ENCODE results near the gene USP36.

The USP36 gene

DNA sequence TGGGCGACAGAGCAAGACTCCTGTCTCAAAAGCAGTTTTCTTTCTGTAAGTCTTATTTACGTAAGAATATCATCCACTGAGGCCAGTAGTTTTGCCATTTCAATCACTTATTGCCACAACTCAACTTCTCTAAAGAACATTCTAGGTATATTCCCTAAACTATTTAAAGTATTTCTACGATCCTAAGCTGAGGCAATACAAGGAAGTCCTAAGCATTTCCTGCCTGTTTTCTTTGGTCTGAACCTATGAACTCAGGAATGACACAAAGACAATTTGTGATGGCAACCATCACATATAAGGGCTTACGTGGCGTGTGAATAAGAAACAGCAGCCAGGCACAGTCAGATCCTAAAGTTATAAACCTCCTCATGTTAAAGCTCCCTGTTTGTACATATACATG is 14.2 kb downstream of the USP36 start:
- Histone ChIP-seq H3K4me2 (ENCODE audit: low read depth, low read length, poor library complexity, severe bottlenecking) (no peak overlapping the region), H3K79me2 (ENCODE audit: insufficient read depth, low read length) (peaks cover 37% of the 10 kb centered on the region), H3K4me3 (ENCODE audit: low read length, poor library complexity, severe bottlenecking) (no peak overlapping the region), H3K9me2 (replicated peaks; ENCODE audit: low read depth, low read length) (no peaks in the 10 kb centered on the region), H3K9me3 (ENCODE audit: insufficient read depth, low read depth, low read length) (no peaks in the 10 kb centered on the region), H3F3A (ENCODE audit: low read depth) (no peaks in the 10 kb centered on the region), H3K4me1 (ENCODE audit: insufficient read depth, low read length, poor library complexity, severe bottlenecking) (peaks cover 4% of the 10 kb centered on the region), H3K9ac (ENCODE audit: low read depth, low read length, poor library complexity, severe bottlenecking) (no peak overlapping the region), H3K27me3 (ENCODE audit: insufficient read depth, low read length, poor library complexity, severe bottlenecking) (no peaks in the 10 kb centered on the region), H3K36me3 (ENCODE audit: insufficient read depth, low read length) (peaks cover 93% of the 10 kb centered on the region; the same call in 1 of the 2 replicates), H4K20me1 (ENCODE audit: insufficient read depth, low read length, poor library complexity, severe bottlenecking) (no peaks in the 10 kb centered on the region), H2AFZ (ENCODE audit: low read length) (no peak overlapping the region)
- no peak for TF ChIP-seq EZH2phosphoT487 (IDR thresholded peaks at IDR 0.05; ENCODE audit: borderline replicate concordance)
- TF ChIP-seq, protein P1, sequence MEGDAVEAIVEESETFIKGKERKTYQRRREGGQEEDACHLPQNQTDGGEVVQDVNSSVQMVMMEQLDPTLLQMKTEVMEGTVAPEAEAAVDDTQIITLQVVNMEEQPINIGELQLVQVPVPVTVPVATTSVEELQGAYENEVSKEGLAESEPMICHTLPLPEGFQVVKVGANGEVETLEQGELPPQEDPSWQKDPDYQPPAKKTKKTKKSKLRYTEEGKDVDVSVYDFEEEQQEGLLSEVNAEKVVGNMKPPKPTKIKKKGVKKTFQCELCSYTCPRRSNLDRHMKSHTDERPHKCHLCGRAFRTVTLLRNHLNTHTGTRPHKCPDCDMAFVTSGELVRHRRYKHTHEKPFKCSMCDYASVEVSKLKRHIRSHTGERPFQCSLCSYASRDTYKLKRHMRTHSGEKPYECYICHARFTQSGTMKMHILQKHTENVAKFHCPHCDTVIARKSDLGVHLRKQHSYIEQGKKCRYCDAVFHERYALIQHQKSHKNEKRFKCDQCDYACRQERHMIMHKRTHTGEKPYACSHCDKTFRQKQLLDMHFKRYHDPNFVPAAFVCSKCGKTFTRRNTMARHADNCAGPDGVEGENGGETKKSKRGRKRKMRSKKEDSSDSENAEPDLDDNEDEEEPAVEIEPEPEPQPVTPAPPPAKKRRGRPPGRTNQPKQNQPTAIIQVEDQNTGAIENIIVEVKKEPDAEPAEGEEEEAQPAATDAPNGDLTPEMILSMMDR (conservative IDR thresholded peaks at IDR 0.05; ENCODE audit: low read length) = no peak

DNA sequence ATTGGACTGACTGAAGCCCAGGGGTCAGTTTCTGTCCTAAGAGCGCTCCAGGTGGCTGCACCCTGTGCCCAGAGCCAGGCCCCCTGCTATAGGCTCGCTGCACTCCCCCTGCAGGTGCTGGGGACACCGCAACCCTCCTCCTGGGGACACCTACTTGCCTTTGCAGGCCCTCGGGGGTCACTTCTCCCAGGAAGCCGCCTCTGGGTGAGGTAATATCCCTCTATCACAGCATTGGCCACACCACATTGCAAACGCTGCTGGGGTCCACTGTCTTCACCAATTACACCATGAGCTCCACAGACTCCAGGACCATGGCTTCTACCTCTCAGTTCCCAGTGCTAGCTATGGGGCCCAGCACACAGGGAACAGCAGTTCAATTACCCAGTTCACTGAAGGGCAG is 14.9 kb downstream of the USP36 start:
- Histone ChIP-seq H3K4me2 (ENCODE audit: low read depth, low read length, poor library complexity, severe bottlenecking) (no peak overlapping the region), H3K4me1 (ENCODE audit: insufficient read depth, low read length, poor library complexity, severe bottlenecking) (peaks cover 7% of the 10 kb centered on the region), H3K9me2 (replicated peaks; ENCODE audit: low read depth, low read length) (no peaks in the 10 kb centered on the region), H3K4me3 (ENCODE audit: low read length, poor library complexity, severe bottlenecking) (no peak overlapping the region), H3K79me2 (ENCODE audit: insufficient read depth, low read length) (peaks cover 37% of the 10 kb centered on the region), H3F3A (ENCODE audit: low read depth) (0 out of 2 replicates have a peak, but pooled peaks cover under 1% of the 10 kb centered on the region), H3K9ac (ENCODE audit: low read depth, low read length, poor library complexity, severe bottlenecking) (no peak overlapping the region), H2AFZ (ENCODE audit: low read length) (no peak overlapping the region), H4K20me1 (ENCODE audit: insufficient read depth, low read length, poor library complexity, severe bottlenecking) (no peaks in the 10 kb centered on the region), H3K36me3 (ENCODE audit: insufficient read depth, low read length) (peaks cover 92% of the 10 kb centered on the region; the same call in 1 of the 2 replicates), H3K27me3 (ENCODE audit: insufficient read depth, low read length, poor library complexity, severe bottlenecking) (no peaks in the 10 kb centered on the region), H3K9me3 (ENCODE audit: insufficient read depth, low read depth, low read length) (no peaks in the 10 kb centered on the region)
- TF ChIP-seq EZH2phosphoT487 (IDR thresholded peaks at IDR 0.05; ENCODE audit: borderline replicate concordance) = no peak
- TF ChIP-seq, protein P1 (conservative IDR thresholded peaks at IDR 0.05; ENCODE audit: low read length) = no peak

DNA sequence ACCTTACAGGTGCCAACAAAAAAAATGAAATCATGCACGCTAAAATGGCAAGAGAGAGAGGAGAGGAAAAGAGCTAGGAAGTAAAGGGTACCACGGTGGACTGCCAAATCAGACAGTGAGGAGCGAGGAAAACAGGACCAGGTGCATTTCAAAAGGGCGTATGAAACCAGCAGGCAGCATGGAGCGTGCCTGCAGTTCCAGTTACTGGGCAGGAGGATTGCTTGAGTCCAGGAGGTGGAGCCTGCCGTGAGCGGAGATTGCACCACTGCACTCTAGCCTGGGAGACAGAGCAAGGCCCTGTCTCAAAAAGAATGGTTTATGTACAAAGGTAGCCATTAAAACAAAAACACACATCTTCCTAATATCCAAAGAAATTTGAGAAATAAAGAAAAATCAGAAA is 16.4 kb downstream of the USP36 start:
- no peak overlapping the region for H3K9ac ChIP-seq (ENCODE audit: low read depth, low read length, poor library complexity, severe bottlenecking)
- no peak overlapping the region for H3K4me2 ChIP-seq (ENCODE audit: low read depth, low read length, poor library complexity, severe bottlenecking)
- H3K9me3 ChIP-seq (ENCODE audit: insufficient read depth, low read depth, low read length) = no peaks in the 10 kb centered on the region
- no peak overlapping the region for H2AFZ ChIP-seq (ENCODE audit: low read length)
- TF ChIP-seq, protein P1 (conservative IDR thresholded peaks at IDR 0.05; ENCODE audit: low read length) = no peak
- TF ChIP-seq EZH2phosphoT487 (IDR thresholded peaks at IDR 0.05; ENCODE audit: borderline replicate concordance) = no peak
- no peak overlapping the region for H3K4me3 ChIP-seq (ENCODE audit: low read length, poor library complexity, severe bottlenecking)
- peaks cover 24% of the 10 kb centered on the region; the same call in 1 of the 2 replicates for H3K79me2 ChIP-seq (ENCODE audit: insufficient read depth, low read length)
- peaks cover 15% of the 10 kb centered on the region for H3F3A ChIP-seq (ENCODE audit: low read depth)
- peaks cover 89% of the 10 kb centered on the region; the same call in 1 of the 2 replicates for H3K36me3 ChIP-seq (ENCODE audit: insufficient read depth, low read length)
- no peaks in the 10 kb centered on the region for H3K27me3 ChIP-seq (ENCODE audit: insufficient read depth, low read length, poor library complexity, severe bottlenecking)
- peaks cover 21% of the 10 kb centered on the region for H3K4me1 ChIP-seq (ENCODE audit: insufficient read depth, low read length, poor library complexity, severe bottlenecking)
- no peaks in the 10 kb centered on the region for H4K20me1 ChIP-seq (ENCODE audit: insufficient read depth, low read length, poor library complexity, severe bottlenecking)
- H3K9me2 ChIP-seq (replicated peaks; ENCODE audit: low read depth, low read length) = no peaks in the 10 kb centered on the region

Measured in Loucy (cell line).